ENCODE measurements around the gene C3orf38. TPM values are rescaled to one million over a fixed set of nuclear protein-coding genes. Genes with fewer than 3 reads are reported as not detected.

Gene C3orf38
- total and polyA plus RNA-seq, 9 of the 15 experiments (the other 6 are each of a cell fraction or from before 2014, with no cell fraction given) = 8.7 to 22.1 (median 16.2) TPM

GRCh38 chr3:88195951-88196434, 46.2 kb downstream of the C3orf38 start (continued):
- TF ChIP-seq DDX20 (tag; IDR thresholded peaks at IDR 0.05; ENCODE audit: low read depth) (0 out of 2 replicates have a peak, but pooled peaks have one; percentile 32), E2F6 (IDR thresholded peaks at IDR 0.05; ENCODE audit: borderline replicate concordance in 1 of 2, extremely low read depth in 1 of 2, insufficient read depth in 1 of 2, insufficient read length in 1 of 2, low read depth in 1 of 2, low read length in 1 of 2, poor library complexity in 1 of 2, severe bottlenecking in 1 of 2) (no peak), ZNF696 (CRISPR knock-in tag; conservative IDR thresholded peaks at IDR 0.05) (no peak), ZBTB49 (CRISPR knock-in tag; IDR thresholded peaks at IDR 0.05; ENCODE audit: borderline replicate concordance) (no peak), MAFK (IDR thresholded peaks at IDR 0.05; ENCODE audit: low read length) (no peak), HNRNPH1 (optimal IDR thresholded peaks at IDR 0.05; ENCODE audit: low read depth, low read length) (no peak), SIRT6 (IDR thresholded peaks at IDR 0.05; ENCODE audit: low read depth, low read length) (no peak), NFYB (IDR thresholded peaks at IDR 0.05; ENCODE audit: extremely low read depth, insufficient read length) (no peak), CHD2 (IDR thresholded peaks at IDR 0.05; ENCODE audit: low read depth, low read length) (no peak), ZBTB11 (CRISPR knock-in tag; IDR thresholded peaks at IDR 0.05) (peak in 1 of 3 experiments; percentile 58; a peak in 1 of 6 replicates), PYGO2 (tag; IDR thresholded peaks at IDR 0.05) (0 out of 2 replicates have a peak, but pooled peaks have one; percentile 45), SRF (CRISPR knock-in tag; IDR thresholded peaks at IDR 0.05) (peak; percentile 73 to 96; a peak in 3 of 4 replicates), ZNF121 (CRISPR knock-in tag; conservative IDR thresholded peaks at IDR 0.05) (no peak), ZC3H8 (IDR thresholded peaks at IDR 0.05) (no peak), THRAP3 (IDR thresholded peaks at IDR 0.05; ENCODE audit: borderline replicate concordance) (no peak), ZNF23 (CRISPR knock-in tag; IDR thresholded peaks at IDR 0.05) (no peak), STAT5A (IDR thresholded peaks at IDR 0.05; ENCODE audit: borderline replicate concordance, low read length) (peak; percentile 98), ETS2 (tag; IDR thresholded peaks at IDR 0.05; ENCODE audit: borderline replicate concordance, poor library complexity, severe bottlenecking) (no peak), ARID3A (IDR thresholded peaks at IDR 0.05; ENCODE audit: borderline replicate concordance, low read depth, low read length) (no peak)
